PC-9 (cell line): Measurements from ENCODE around the gene OR2V1.

Experiments used
- EZH2 ChIP-seq: fragments of 200-600 bp; sonication (generic); IDR thresholded peaks from 2 replicates; pipeline ENCODE4 v1.8.0; 2017; ENCODE audit warnings: antibody characterized with exemption, low read depth
- TF ChIP-seq, protein P1 (sequence below): fragments of 200-600 bp; sonication (generic); conservative IDR thresholded peaks from 2 replicates; pipeline ENCODE4 v1.6.1; 2017; ENCODE audit warnings: mixed run types, antibody characterized with exemption, mild to moderate bottlenecking, moderate library complexity

GRCh38 chr5:181152406-181152805 is 21.4 kb upstream of the OR2V1 start:
- TF ChIP-seq, protein P1, sequence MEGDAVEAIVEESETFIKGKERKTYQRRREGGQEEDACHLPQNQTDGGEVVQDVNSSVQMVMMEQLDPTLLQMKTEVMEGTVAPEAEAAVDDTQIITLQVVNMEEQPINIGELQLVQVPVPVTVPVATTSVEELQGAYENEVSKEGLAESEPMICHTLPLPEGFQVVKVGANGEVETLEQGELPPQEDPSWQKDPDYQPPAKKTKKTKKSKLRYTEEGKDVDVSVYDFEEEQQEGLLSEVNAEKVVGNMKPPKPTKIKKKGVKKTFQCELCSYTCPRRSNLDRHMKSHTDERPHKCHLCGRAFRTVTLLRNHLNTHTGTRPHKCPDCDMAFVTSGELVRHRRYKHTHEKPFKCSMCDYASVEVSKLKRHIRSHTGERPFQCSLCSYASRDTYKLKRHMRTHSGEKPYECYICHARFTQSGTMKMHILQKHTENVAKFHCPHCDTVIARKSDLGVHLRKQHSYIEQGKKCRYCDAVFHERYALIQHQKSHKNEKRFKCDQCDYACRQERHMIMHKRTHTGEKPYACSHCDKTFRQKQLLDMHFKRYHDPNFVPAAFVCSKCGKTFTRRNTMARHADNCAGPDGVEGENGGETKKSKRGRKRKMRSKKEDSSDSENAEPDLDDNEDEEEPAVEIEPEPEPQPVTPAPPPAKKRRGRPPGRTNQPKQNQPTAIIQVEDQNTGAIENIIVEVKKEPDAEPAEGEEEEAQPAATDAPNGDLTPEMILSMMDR, result no peak
- no peak for TF ChIP-seq EZH2
